ENCODE measurements around the gene LMBR1. TPM values are rescaled to one million over a fixed set of nuclear protein-coding genes. Genes with fewer than 3 reads are reported as not detected.

The LMBR1 gene
- total and polyA plus RNA-seq, 2 of the 4 experiments (the other 2 are of a cell fraction), result 11.9 to 19.9 TPM

- no TSS peak for BruUV-seq (replicated peaks)
- H2AFZ ChIP-seq (replicated peaks; ENCODE audit: low read length, poor library complexity), result no peak overlapping the region
- no peak overlapping the region for H3K14ac ChIP-seq (replicated peaks; ENCODE audit: low read depth, low read length)
- in situ Hi-C loops (cut with MboI; ENCODE audit: low sequenced_read_pairs) (no loop called here), dilution Hi-C loops (cut with HindIII; ENCODE audit: low sequenced_read_pairs, unreplicated experiment) (no loop called here), intact Hi-C loops (cut with micrococcal nuclease) (no loop called here)
- H3K9me3 ChIP-seq (ENCODE audit: control insufficient read depth, insufficient read depth, low read length), result no peaks in the 10 kb centered on the region
- WGBS, 2 experiments (ENCODE audit: extremely low coverage in 2 of 2, insufficient read length in 1 of 2), result 27% methylated on average over 3 of the region's 5 CpGs; no CpG with 5 or more reads in 1 of the 2 experiments
- H2BK120ac ChIP-seq (ENCODE audit: low read depth, low read length), result no peak overlapping the region
- no peak overlapping the region for H3K4me3 ChIP-seq (ENCODE audit: insufficient read depth, low read depth, low read length)
- H3K27me3 ChIP-seq (ENCODE audit: control insufficient read depth, insufficient read depth, low read length), result no peaks in the 10 kb centered on the region
- H2AK5ac ChIP-seq (ENCODE audit: low read depth, low read length), result no peak overlapping the region
- no peak overlapping the region for H4K91ac ChIP-seq (ENCODE audit: insufficient read depth, low read depth, low read length)
- H3K56ac ChIP-seq (ENCODE audit: extremely low read depth, insufficient read depth, low read length), result no peak overlapping the region
- ChIA-PET CTCF (interaction anchor here (0.6 kb wide), 2 partner anchors 21 to 60 kb away, joined by 3 read pairs; no protein-coding TSS in a partner anchor), POLR2A (ENCODE audit: unreplicated experiment) (interaction anchor here (0.6 kb wide), 1 partner anchor 617 kb away, joined by 19 read pairs; no protein-coding TSS in a partner anchor)
- no peaks in the 10 kb centered on the region; the same call in 1 of the 2 replicates for H3K4me1 ChIP-seq (ENCODE audit: control insufficient read depth, insufficient read depth, low read length)
- DNase-seq (peak; percentile 77), ATAC-seq (ENCODE audit: low read depth) (peak; percentile 64)
- H3K18ac ChIP-seq (ENCODE audit: low read depth, low read length), result no peak overlapping the region
- H3K9me1 ChIP-seq (ENCODE audit: insufficient read depth, low read length), result no peaks in the 10 kb centered on the region
- no peak overlapping the region for H2BK15ac ChIP-seq (ENCODE audit: low read depth, low read length)
- H2AK9ac ChIP-seq (replicated peaks; ENCODE audit: low read depth, low read length, poor library complexity), result no peak overlapping the region
- H3K27ac ChIP-seq (ENCODE audit: insufficient read depth, low read length), result no peak overlapping the region
- peak overlapping the region; percentile 35 for H2BK5ac ChIP-seq (ENCODE audit: low read depth, low read length, poor library complexity, severe bottlenecking)
- peaks cover 2 to 7% of the 10 kb centered on the region in 2 experiments; a peak in 3 of 4 replicates for H3K79me1 ChIP-seq (ENCODE audit: low read depth in 1 of 2, low read length in 2 of 2)
- H3K9ac ChIP-seq (ENCODE audit: low read depth, low read length), result no peak overlapping the region
- TF ChIP-seq SMC3 (IDR thresholded peaks at IDR 0.05; ENCODE audit: low read depth, low read length) (no peak), CTCF (conservative IDR thresholded peaks at IDR 0.05; ENCODE audit: low read depth, low read length) (no peak), NFE2L2 (IDR thresholded peaks at IDR 0.05; ENCODE audit: low read depth, low read length) (no peak), CEBPB (IDR thresholded peaks at IDR 0.05; ENCODE audit: low read depth, low read length) (peak; percentile 88), MXI1 (IDR thresholded peaks at IDR 0.05; ENCODE audit: borderline replicate concordance, low read depth, low read length) (no peak), MAFK (IDR thresholded peaks at IDR 0.05; ENCODE audit: low read depth, low read length) (peak; percentile 65), RCOR1 (IDR thresholded peaks at IDR 0.05; ENCODE audit: insufficient replicate concordance, low read length) (no peak)
- no peaks in the 10 kb centered on the region for H4K20me1 ChIP-seq (ENCODE audit: insufficient read depth, low read length)
- H3K36me3 ChIP-seq (ENCODE audit: control insufficient read depth, insufficient read depth, low read length), result no peaks in the 10 kb centered on the region
- H3K23ac ChIP-seq (ENCODE audit: low read depth, low read length), result no peak overlapping the region
- no peak overlapping the region for H3K4ac ChIP-seq (ENCODE audit: low read depth, low read length)
- peak overlapping the region; percentile 65; the same call in 1 of the 2 replicates for H3K4me2 ChIP-seq (ENCODE audit: low read depth, low read length)
- no peak overlapping the region for H4K5ac ChIP-seq (ENCODE audit: low read depth, low read length)
- H2BK20ac ChIP-seq (ENCODE audit: low read depth, low read length), result 0 out of 2 replicates have a peak overlapping the region, but pooled peaks have one; percentile 23
- no peak overlapping the region; a peak in 1 of 4 replicates for H4K8ac ChIP-seq (ENCODE audit: low read depth in 2 of 2, low read length in 2 of 2)
Observed at GRCh38 chr7:156725073-156725472, 167.9 kb downstream of the LMBR1 start.

All from IMR-90 (cell line).